ENCODE measurements around the gene PLAAT2. TPM values are rescaled to one million over a fixed set of nuclear protein-coding genes. Genes with fewer than 3 reads are reported as not detected.
A peak's percentile ranks its signal among the peaks of the same experiment; 100 is the strongest.

The PLAAT2 gene
- total and polyA plus RNA-seq, 10 of the 15 experiments (the other 5 are each of a cell fraction or from before 2014, with no cell fraction given), result 4.6 to 25.9 (median 8.6) TPM

- TF ChIP-seq ZBTB4 (CRISPR knock-in tag; IDR thresholded peaks at IDR 0.05), result peak; percentile 97
- no peak for TF ChIP-seq POLR2A (IDR thresholded peaks at IDR 0.05; ENCODE audit: low read depth, low read length)
- TF ChIP-seq BCLAF1 (IDR thresholded peaks at IDR 0.05), result no peak
- no peak for TF ChIP-seq HCFC1 (IDR thresholded peaks at IDR 0.05; ENCODE audit: low read length)
- peak; percentile 99 for TF ChIP-seq ZNF592 (IDR thresholded peaks at IDR 0.05)
- TF ChIP-seq BCL11A (IDR thresholded peaks at IDR 0.05; ENCODE audit: low read depth, low read length), result 0 out of 2 replicates have a peak, but pooled peaks have one; percentile 15
- TF ChIP-seq E2F8 (IDR thresholded peaks at IDR 0.05; ENCODE audit: low read depth, partially characterized antibody), result no peak
- peak; percentile 59 for TF ChIP-seq NFIC (IDR thresholded peaks at IDR 0.05; ENCODE audit: low read depth, low read length)
- TF ChIP-seq REST (IDR thresholded peaks at IDR 0.05; ENCODE audit: low read depth, low read length), result no peak
- TF ChIP-seq RELB (IDR thresholded peaks at IDR 0.05; ENCODE audit: low read depth), result peak; percentile 55; the same call in 1 of the 2 replicates
Observed at GRCh38 chr11:63534895-63535461, 28.2 kb downstream of the PLAAT2 start (continued).

Measured in GM12878 (cell line).